HG02870 (cell line): ENCODE measurements around the gene DAB2IP.

Experiments used
- ATAC-seq: cut with Tn5 transposase; IDR thresholded peaks from one replicate; pipeline ENCODE4 v1.9.1; 2021; ENCODE audit warnings: mild to moderate bottlenecking, moderate library complexity; ENCODE audit not compliant: unreplicated experiment

Gene DAB2IP

DNA sequence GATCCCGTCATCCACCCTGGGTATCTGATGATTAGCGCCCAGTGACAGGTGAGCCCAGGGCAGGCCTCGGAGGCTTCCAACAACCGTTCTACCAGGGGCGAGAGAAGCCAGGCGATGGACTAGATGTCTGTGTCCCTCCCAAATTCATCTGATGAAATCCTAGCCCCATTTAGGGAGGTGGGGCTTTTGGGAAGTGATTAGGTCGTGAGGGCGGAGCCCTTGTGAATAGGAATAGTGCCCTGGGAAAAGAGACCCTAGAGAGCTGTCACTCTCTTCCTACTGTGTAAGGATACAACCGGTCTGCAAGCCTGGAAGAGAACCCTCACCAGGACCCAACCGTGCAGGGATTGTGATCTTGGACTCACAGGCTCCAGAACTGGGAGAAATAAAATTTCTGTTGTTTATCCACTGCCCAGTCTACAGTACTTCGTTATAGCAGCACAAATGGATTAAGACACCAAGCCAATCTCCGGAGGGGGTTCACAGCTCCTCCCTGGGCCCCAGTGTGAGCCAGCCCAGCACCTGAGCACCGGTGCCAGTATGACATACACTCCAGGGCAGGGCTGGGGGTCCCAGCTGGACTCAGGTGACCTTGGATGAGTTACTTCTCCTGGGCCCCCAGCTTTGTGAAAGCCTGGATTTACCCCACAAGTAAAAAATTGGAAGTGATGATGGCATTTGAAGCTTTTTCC lies 162.2 kb downstream of the DAB2IP start:
- no peak for ATAC-seq

- ATAC-seq, result no peak
These were observed 163.2 kb downstream of the DAB2IP start for GRCh38 chr9:121814594-121814993.

DNA sequence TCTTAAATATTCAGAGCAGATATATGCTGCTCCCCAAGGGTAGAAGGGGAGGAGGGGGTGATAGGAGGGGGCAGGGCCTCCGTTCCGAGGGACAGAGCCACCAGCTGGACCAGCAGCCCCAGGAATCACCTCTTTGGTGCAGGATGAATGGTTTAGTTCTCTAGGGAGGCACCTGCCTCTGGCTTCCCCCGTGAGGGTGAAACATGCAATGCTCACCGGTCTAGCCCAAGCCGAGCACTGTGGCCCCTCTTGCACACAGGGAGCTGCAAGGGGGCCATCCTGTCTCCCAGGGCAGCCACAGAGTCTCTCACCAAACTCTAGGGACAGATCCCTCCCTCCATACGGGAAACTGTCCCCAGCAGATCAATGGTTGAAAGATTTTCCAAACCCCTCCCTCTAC lies 163.7 kb downstream of the DAB2IP start:
- no peak for ATAC-seq

GRCh38 chr9:121815546-121816448 lies 164.4 kb downstream of the DAB2IP start:
- no peak for ATAC-seq

DNA sequence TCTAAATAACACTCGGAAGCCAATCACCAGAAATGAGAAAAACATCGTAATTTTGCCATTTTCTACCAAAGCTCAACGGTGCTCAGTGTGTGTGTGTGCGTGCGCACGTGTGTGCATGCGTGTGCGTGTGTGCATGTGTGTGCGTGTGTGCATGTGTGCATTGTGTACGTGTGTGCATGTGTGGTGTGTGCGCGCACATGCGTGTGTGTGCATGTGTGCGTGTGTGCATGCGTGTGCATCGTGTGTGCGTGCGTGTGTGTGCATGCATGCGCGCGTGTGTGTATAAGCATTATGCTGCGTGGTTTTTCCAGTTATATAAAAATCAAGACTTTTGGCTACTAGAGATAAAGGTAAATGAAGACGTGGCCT lies 165.0 kb downstream of the DAB2IP start:
- no peak for ATAC-seq

DNA sequence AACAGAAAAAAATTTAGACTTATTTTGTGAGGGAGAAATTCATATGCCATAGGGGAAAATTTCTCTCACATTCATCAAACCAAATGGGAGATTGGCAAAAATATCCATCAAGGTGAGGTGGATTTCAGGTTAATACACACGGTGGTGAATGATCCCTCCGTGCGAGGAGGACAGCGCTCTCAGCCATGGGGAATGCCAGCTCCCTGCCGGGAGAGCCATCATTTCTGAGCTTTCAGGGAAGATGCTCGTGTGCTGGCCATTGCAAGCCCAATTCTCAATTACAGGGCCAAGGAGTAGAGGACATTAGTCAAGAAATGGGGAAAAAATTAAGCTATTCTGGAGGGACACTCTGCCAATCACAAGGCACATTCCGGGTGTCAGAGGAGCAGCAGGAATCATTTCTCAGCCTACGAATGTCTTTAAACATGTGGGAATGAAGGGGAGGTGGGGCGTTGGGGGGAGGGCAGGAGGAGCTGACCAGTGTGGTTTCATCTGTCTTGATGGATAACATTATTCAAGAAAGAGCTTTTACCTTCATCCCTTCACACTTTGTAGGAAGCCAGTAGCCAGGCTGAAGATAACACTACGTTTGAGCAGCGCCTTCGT lies 165.5 kb downstream of the DAB2IP start:
- no peak for ATAC-seq

GRCh38 chr9:121817476-121817875 lies 166.0 kb downstream of the DAB2IP start:
- ATAC-seq, result no peak

DNA sequence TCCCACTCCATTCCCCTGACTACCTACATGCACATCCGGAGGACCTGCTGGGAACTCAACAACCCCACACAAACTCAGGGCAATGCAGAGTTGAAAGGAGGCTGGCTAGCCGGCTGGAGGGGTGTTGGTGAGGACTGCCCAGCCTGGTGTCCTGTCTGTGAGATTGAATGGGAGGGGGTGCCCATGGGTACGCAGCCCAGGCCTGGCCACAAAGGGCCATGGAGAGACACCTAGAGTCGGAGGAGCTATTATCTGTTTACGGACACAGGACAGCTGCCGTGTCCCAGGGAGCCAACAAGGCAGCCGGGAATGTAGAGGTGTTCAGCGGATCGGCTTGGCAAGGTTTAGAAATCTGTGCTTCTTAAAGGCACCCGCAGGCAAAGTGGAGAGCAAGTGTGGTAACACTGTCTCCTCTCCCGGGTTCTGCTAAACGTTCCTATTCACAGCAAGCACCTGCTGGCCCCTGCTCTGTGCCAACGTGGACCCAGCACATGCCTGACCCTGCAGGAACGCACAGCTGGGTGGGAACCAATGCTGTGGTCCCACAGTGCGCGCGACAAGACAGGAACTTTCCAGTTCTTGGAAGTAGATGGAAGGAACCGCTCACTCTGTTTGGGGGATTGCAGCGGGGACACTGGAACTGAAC lies 166.7 kb downstream of the DAB2IP start:
- no peak for ATAC-seq

DNA sequence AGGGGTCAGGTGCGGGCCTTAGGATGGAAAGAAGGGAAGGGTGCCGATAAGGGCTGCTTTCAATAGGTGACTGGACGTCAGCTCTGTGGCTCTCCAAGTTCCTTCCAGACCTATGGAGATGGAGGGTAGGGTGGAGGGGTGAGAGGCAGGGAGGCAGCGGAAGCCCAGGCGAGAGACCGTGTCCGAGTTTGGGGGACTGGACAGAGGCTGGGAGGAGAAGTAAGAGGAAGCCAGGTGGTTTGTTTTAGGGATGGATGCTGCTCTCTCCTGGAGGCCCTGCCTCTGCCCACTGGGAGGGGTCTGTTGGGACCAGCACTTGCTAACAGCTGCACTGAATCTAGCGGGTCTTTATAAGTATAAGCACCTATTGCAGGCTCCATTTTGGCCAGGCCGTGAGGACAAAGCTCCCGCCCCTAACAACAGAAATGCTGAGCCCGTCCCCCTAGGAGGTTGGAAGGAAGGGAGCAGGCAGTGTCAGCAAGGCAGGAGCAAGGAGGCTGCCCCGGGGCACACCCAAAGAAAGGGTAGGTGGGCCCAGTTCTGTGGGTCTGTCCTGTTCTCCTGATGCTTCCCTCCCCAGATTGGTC lies 167.5 kb downstream of the DAB2IP start:
- no peak for ATAC-seq

DNA sequence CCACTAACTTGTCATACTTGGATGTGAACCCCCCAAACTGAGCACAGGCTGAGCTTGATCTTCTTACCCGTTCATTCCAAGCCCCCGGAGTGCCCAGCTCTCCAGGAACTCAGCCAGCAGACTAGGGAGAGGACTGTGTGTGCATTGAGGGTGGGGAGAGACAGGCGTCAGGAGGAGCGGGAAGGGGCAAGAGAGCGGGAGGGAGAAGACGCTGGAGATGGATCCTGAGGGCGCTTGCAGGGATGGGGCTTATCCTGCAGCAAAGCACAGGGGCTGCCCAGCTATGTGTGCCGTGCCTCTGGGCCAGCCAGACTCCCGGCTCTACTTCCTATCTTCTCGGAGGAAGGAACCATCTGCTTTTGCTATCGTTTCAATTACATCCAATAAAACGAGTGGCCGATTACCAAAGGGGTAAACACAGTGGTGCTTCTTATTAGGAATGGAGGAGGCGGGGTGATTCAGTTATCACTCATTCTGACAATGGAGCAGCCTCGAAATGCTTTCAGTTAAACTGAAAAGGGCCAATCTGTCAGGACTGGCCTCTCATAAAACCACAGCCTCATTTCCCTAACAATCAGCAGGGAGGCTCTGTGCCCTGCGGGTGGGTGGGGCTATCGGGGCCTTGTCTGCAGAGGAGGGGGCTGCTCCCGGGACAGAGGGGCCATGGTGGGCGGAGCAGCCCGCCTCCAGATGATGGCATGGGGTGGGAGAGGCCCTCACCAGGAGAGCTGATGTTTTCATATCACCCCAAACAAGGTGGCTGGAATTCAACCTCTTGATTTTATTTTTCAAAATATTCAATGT lies 168.2 kb downstream of the DAB2IP start:
- ATAC-seq, result no peak

- no peak for ATAC-seq
These were observed 169.0 kb downstream of the DAB2IP start for GRCh38 chr9:121820286-121821005.

DNA sequence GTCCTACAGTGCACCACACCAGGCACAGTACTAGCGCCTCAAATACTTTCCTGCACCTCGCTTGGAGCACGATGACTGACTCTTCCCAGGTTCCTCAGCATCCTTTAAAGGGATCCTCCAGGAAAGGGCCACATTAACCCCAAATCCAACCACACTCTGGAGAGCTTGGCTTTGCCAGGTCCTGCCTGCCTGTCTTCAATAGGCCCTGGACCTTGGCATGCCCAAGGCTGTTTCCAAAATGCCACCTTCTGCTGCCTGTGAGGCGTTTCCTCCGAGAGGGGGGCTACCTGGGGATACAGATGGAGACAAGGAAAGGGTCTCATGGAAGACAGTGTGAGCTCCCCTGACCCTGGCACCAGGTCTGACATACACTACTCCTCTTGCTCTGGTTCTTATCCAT lies 169.9 kb downstream of the DAB2IP start:
- no peak for ATAC-seq

DNA sequence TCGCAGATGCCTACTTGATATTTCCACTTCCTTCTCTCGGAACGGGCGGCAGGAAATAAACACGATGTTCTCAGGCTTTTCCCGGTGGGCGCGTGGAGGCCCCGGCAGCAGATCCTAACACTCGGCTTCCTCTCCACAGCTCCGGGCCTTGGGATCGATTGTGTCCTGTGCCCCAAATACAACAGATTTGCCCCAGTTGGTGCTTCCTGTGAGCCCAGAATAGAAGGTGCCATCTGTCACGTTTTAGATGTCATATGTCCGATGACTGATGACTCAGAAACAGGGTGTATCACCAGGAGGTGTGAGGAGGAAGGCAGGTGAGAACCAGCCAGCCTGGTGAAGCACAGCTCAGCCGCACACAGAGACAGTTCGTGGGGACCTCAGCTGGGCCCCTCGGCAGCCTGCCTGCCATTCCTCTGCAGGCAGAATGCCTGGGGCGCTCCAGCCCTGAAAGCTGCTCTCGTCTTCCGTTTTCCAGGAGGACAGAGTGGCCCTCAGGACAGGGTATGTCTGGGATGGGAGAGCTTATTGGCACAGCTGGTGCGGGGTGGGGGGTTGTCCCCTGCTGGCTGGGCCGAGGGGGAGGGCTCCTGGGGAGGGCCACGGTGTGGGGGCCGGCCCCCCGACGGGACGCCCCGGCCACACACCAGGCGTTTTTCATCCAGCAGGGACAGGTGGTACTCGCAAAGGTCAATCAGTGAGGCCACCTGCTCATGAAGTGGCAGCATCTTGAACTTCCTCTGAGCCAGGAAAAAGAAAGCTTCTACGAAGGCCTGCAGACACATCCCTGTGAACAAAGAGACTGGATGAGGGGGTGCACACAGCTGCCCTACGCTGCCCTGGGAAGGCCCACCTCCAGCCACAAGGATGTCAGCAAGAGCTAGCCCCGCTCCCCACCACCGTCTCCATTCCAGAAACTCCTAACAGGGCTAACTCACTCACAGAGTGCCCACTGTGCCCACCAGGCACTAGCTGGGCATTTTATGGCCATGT lies 171.0 kb downstream of the DAB2IP start:
- no peak for ATAC-seq

- ATAC-seq, result no peak
These were observed 172.2 kb downstream of the DAB2IP start for GRCh38 chr9:121823451-121824169.

DNA sequence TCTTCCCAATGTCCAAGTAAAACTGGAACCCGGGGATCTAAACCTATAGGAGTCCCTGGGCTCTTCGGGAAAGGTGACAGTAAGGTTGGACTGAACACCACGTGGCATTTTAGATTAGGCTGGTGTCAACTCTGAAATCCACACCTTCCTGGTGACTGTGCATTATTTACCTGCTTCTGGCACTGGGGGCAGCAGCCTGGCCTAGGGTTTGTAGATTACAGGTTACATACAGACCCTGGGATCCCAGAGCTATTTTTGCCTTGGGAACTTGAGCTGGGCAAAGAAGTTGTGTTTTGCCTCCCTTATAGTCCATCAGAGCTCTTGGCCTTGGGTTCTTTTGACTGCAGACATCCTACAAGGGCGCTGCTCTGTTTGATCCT lies 173.2 kb downstream of the DAB2IP start:
- ATAC-seq, result no peak

- no peak for ATAC-seq
These were observed 173.7 kb downstream of the DAB2IP start for GRCh38 chr9:121825031-121825691.

DNA sequence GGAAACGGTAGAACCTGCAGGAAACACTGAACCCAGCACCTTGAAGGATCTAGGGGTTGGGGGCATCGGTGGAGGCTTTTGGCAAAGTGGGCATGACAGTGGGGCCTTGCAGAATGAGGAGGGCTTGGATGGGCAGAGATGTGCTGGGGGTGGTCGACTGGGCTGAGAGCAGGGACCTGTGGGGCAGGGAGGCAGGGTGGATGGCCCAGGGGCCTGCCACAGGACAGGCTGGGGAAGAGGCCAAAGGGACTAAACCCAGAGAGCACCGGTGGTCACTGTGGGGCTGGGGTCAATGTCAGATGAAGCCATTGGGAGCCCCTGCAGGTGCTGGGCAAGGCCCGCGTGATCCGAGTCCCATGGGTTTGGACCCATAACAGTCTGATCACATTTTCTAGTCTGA lies 175.3 kb downstream of the DAB2IP start:
- ATAC-seq, result no peak
